PC-3 (cell line): Measurements from ENCODE around the gene CDR2L. TPM values are rescaled to one million over a fixed set of nuclear protein-coding genes. Genes with fewer than 3 reads are reported as not detected.
"Not testable (repeated sequence)": the region's sequence is repeated elsewhere in the genome, so short reads cannot be mapped to it uniquely, and the experiment has no call there.

Experiments used
- ATAC-seq: fragments of 200-7000 bp; cut with Tn5 transposase; 2 replicates; pipeline ENCODE4 v1.9.1; 2020; ENCODE audit warnings: mild to moderate bottlenecking, moderate library complexity
- BruUV-seq: library from RNA; stranded (reverse); fragments of 400-500 nt; replicated peaks from 2 replicates; lab custom pipeline; 2021; lab: Mats Ljungman, UMichigan
- CTCF ChIA-PET: fragments of 300-600 bp; sonication (Branson Sonifier 250); formaldehyde crosslinking; loops from one replicate; lab custom pipeline; 2022; ENCODE audit warnings: antibody characterized with exemption; lab: Charles Lee
- POLR2A ChIA-PET: fragments of 300-600 bp; sonication (Branson Sonifier 250); formaldehyde crosslinking; loops from one replicate; lab custom pipeline; 2022; ENCODE audit warnings: antibody characterized with exemption; ENCODE audit not compliant: unreplicated experiment; lab: Charles Lee
- DNase-seq: peaks from one replicate; pipeline ENCODE4 v3.0.0-alpha.2; 2015
- H2AFZ ChIP-seq: fragments of 300-600 bp; sonication (generic); 2 replicates; pipeline ENCODE4 v1.6.0; 2016; ENCODE audit warnings: antibody characterized with exemption, low read length
- H3F3A ChIP-seq: fragments of 300-600 bp; sonication (generic); one replicate; pipeline ENCODE4 v1.6.0; 2017; ENCODE audit warnings: antibody characterized with exemption, low read length, control low read depth, mild to moderate bottlenecking; ENCODE audit not compliant: unreplicated experiment
- H3K27ac ChIP-seq: fragments of 300-600 bp; sonication (generic); 2 replicates; pipeline ENCODE4 v1.5.1; 2016; ENCODE audit warnings: mild to moderate bottlenecking, low read length
- H3K27me3 ChIP-seq: fragments of 300-600 bp; sonication (generic); 2 replicates; pipeline ENCODE4 v1.6.1; 2016; ENCODE audit warnings: low read length, mixed read lengths
- H3K36me3 ChIP-seq: fragments of 300-600 bp; sonication (generic); 2 replicates; pipeline ENCODE4 v1.6.1; 2016; ENCODE audit warnings: low read depth, mixed run types, low read length, mixed read lengths
- H3K4me1 ChIP-seq: fragments of 300-600 bp; sonication (generic); 2 replicates; pipeline ENCODE4 v1.5.1; 2016; ENCODE audit warnings: low read length; ENCODE audit not compliant: insufficient read depth
- H3K4me2 ChIP-seq: fragments of 300-600 bp; sonication (generic); 2 replicates; pipeline ENCODE4 v1.6.0; 2016; ENCODE audit warnings: low read length
- H3K4me3 ChIP-seq: fragments of 300-600 bp; sonication (generic); 2 replicates; pipeline ENCODE4 v1.5.1; 2016; ENCODE audit warnings: mild to moderate bottlenecking, low read length, mixed read lengths
- H3K79me2 ChIP-seq: fragments of 300-600 bp; sonication (generic); 2 replicates; pipeline ENCODE4 v1.6.1; 2017; ENCODE audit warnings: low read length, mixed read lengths
- H3K9ac ChIP-seq: fragments of 300-600 bp; sonication (generic); 2 replicates; pipeline ENCODE4 v1.6.0; 2016; ENCODE audit warnings: mild to moderate bottlenecking, low read length
- H3K9me2 ChIP-seq: fragments of 300-600 bp; sonication (generic); replicated peaks from 2 replicates; pipeline ENCODE4 v1.6.1; 2016; ENCODE audit warnings: mixed run types, low read length, mixed read lengths
- H3K9me3 ChIP-seq: fragments of 300-600 bp; sonication (generic); 2 replicates; pipeline ENCODE4 v1.6.1; 2016; ENCODE audit warnings: low read length, mixed read lengths
- H4K20me1 ChIP-seq: fragments of 300-600 bp; sonication (generic); 2 replicates; pipeline ENCODE4 v1.6.1; 2016; ENCODE audit warnings: low read length, mixed read lengths
- EZH2 ChIP-seq: fragments of 300-600 bp; sonication (generic); IDR thresholded peaks from one replicate; pipeline ENCODE4 v1.6.1; 2017; ENCODE audit warnings: antibody characterized with exemption, mild to moderate bottlenecking, low read length; ENCODE audit not compliant: unreplicated experiment
- EZH2phosphoT487 ChIP-seq: fragments of 300-600 bp; sonication (generic); IDR thresholded peaks from 2 replicates; pipeline ENCODE4 v1.6.1; 2018; ENCODE audit warnings: mild to moderate bottlenecking, antibody characterized with exemption, low read length, borderline replicate concordance
- intact Hi-C: fragments of 100-400 bp; cut with micrococcal nuclease; formaldehyde crosslinking; loops from 2 replicates; pipeline ENCODE4 v1.9.0; 2023
- total RNA-seq: library from RNA; depleted of rRNA; stranded (reverse); fragments of >200 nt; gene quantifications from 2 replicates; pipeline ENCODE4 v1.2.3, GENCODE V29; 2014
- TF ChIP-seq, protein P1 (sequence below): fragments of 300-600 bp; sonication (generic); conservative IDR thresholded peaks from 2 replicates; pipeline ENCODE4 v1.5.1; 2017; ENCODE audit warnings: antibody characterized with exemption, low read depth, mild to moderate bottlenecking, low read length

Gene CDR2L
- total RNA-seq, 1 experiment from 2014 or later, result 35.8 TPM

DNA sequence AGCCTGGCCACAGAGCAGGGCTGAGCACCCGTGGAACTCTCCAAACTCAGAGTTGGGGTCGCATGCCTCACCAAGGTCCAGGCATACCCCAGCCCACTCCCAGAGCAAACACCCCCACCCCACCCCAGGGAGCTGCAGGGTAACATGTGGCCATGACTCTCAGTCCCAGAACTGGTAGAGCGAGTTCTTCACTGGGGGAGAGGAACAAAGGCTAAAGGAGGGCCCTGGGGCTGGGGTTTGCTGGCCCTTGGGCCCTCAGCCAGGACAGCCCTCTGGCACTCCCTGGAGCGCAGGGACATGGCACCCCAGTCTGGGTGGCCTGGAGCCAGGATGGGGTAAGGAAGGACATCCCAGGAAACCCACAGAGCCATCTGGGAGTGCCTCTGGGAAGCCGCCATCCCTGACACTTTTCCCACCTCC, 19.1 kb upstream of the CDR2L start:
- H3K27ac ChIP-seq, result peak overlapping the region; percentile 65
- no peaks in the 10 kb centered on the region for H3K9me3 ChIP-seq
- H3F3A ChIP-seq, result no peaks in the 10 kb centered on the region
- DNase-seq (peak; percentile 87), ATAC-seq (peak; percentile 5; the same call in 1 of the 2 replicates)
- peaks cover 36% of the 10 kb centered on the region for H3K4me1 ChIP-seq
- BruUV-seq, result no TSS peak
- 0 out of 2 replicates have a peak overlapping the region, but pooled peaks have one; percentile 19 for H2AFZ ChIP-seq
- H3K79me2 ChIP-seq, result peaks cover 21% of the 10 kb centered on the region
- CTCF ChIA-PET, result no interaction called here
- peak overlapping the region; percentile 42 for H3K4me2 ChIP-seq
- peak overlapping the region; percentile 35; the same call in 1 of the 2 replicates for H3K9ac ChIP-seq
- no peaks in the 10 kb centered on the region for H3K27me3 ChIP-seq
- H4K20me1 ChIP-seq, result no peaks in the 10 kb centered on the region
- POLR2A ChIA-PET, result interaction anchor here (0.7 kb wide), 1 partner anchor 42 kb away, joined by 6 read pairs; no protein-coding TSS in a partner anchor
- H3K9me2 ChIP-seq, result no peaks in the 10 kb centered on the region
- H3K4me3 ChIP-seq, result no peak overlapping the region
- TF ChIP-seq, protein P1, sequence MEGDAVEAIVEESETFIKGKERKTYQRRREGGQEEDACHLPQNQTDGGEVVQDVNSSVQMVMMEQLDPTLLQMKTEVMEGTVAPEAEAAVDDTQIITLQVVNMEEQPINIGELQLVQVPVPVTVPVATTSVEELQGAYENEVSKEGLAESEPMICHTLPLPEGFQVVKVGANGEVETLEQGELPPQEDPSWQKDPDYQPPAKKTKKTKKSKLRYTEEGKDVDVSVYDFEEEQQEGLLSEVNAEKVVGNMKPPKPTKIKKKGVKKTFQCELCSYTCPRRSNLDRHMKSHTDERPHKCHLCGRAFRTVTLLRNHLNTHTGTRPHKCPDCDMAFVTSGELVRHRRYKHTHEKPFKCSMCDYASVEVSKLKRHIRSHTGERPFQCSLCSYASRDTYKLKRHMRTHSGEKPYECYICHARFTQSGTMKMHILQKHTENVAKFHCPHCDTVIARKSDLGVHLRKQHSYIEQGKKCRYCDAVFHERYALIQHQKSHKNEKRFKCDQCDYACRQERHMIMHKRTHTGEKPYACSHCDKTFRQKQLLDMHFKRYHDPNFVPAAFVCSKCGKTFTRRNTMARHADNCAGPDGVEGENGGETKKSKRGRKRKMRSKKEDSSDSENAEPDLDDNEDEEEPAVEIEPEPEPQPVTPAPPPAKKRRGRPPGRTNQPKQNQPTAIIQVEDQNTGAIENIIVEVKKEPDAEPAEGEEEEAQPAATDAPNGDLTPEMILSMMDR, result no peak
- intact Hi-C loops, result no loop called here
- H3K36me3 ChIP-seq, result no peaks in the 10 kb centered on the region

GRCh38 chr17:74969501-74969900, 17.9 kb upstream of the CDR2L start:
- H3F3A ChIP-seq, H3K4me2 ChIP-seq, H3K27me3 ChIP-seq, H3K27ac ChIP-seq, CTCF ChIA-PET, H3K9ac ChIP-seq, H3K9me3 ChIP-seq, H2AFZ ChIP-seq, H3K9me2 ChIP-seq, H3K36me3 ChIP-seq, POLR2A ChIA-PET, DNase-seq, intact Hi-C loops, H3K4me3 ChIP-seq, BruUV-seq, H4K20me1 ChIP-seq, ATAC-seq: not testable (repeated sequence)
- H3K4me1 ChIP-seq, result peaks cover 36% of the 10 kb centered on the region
- H3K79me2 ChIP-seq, result peaks cover 21% of the 10 kb centered on the region

DNA sequence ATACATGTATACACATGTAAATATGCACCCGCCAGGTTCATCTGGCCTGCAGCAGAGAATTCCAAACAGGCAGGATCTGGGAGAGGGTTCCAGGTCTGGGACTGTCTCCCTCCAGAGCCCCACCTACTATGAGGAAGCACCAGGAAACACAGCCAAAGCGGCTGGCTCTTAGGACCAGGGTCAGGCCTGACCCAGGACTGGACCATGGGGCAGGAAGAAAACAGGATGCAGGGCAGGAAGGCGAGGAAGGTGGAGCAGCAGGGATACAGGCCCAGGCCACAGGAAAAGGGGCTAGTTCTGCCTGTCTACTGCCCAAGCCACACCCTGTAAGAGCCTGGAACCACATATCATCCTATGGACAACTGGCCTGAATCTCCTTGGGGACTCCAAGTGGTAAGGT, 17.0 kb upstream of the CDR2L start:
- ATAC-seq, result no peak
- ChIA-PET POLR2A (no interaction called here), CTCF (no interaction called here)
- DNase-seq, result no peak
- Histone ChIP-seq H3K9me3 (no peaks in the 10 kb centered on the region), H3K79me2 (peaks cover 21% of the 10 kb centered on the region), H3K9me2 (no peaks in the 10 kb centered on the region), H3K4me3 (no peak overlapping the region), H4K20me1 (no peaks in the 10 kb centered on the region), H3K4me2 (peak overlapping the region; percentile 96), H3K27me3 (no peaks in the 10 kb centered on the region), H3F3A (no peaks in the 10 kb centered on the region), H3K9ac (no peak overlapping the region), H3K4me1 (peaks cover 36% of the 10 kb centered on the region), H3K36me3 (no peaks in the 10 kb centered on the region), H3K27ac (no peak overlapping the region), H2AFZ (no peak overlapping the region)
- no TSS peak for BruUV-seq
- no peak for TF ChIP-seq EZH2phosphoT487
- TF ChIP-seq, protein P1, result no peak
- no peak for TF ChIP-seq EZH2
- intact Hi-C loops, result no loop called here
